Lung (tissue), 13 donors: ENCODE results near the gene ADGRE1. TPM values are rescaled to one million over a fixed set of nuclear protein-coding genes. Genes with fewer than 3 reads are reported as not detected.

Source experiments
- ATAC-seq: fragments of 200-7000 bp; cut with Tn5 transposase; one replicate; pipeline ENCODE4 v1.9.1; 2020; ENCODE audit warnings: moderate number of reproducible peaks; ENCODE audit not compliant: insufficient read depth, low FRiP score
- DNase-seq, 3 donors: peaks; one replicate each; pipeline ENCODE4 v3.0.0-alpha.2; 2013 to 2017
- H3K27ac ChIP-seq, 2 donors: one replicate each; pipeline ENCODE4 v1.5.1; 2013; ENCODE audit warnings: mild to moderate bottlenecking in 2 of 2, moderate library complexity in 2 of 2, control low read depth in 1 of 2, inconsistent platforms in 1 of 2, low read depth in 1 of 2, low read length in 1 of 2
- H3K27me3 ChIP-seq, 3 donors: one replicate each; pipeline ENCODE4 v1.5.1; 2013; ENCODE audit warnings: low read length in 2 of 3; ENCODE audit not compliant: control insufficient read depth in 3 of 3, insufficient read depth in 3 of 3
- H3K36me3 ChIP-seq, 4 donors: one replicate each; pipeline ENCODE4 v1.5.1; 2013; ENCODE audit warnings: low read length in 4 of 4, mild to moderate bottlenecking in 1 of 4, moderate library complexity in 1 of 4; ENCODE audit not compliant: control insufficient read depth in 4 of 4, insufficient read depth in 4 of 4
- H3K4me1 ChIP-seq, 5 donors: one replicate each; pipeline ENCODE4 v1.5.1; 2013; ENCODE audit warnings: low read length in 5 of 5, mild to moderate bottlenecking in 2 of 5, moderate library complexity in 1 of 5; ENCODE audit not compliant: control insufficient read depth in 5 of 5, insufficient read depth in 5 of 5
- H3K4me3 ChIP-seq: one replicate; pipeline ENCODE4 v1.5.1; 2013; ENCODE audit warnings: mild to moderate bottlenecking, control low read depth, moderate library complexity
- H3K9ac ChIP-seq, 2 donors: one replicate each; pipeline ENCODE4 v1.5.1; 2013; ENCODE audit warnings: low read length in 2 of 2, control low read depth in 1 of 2; ENCODE audit not compliant: insufficient read depth in 1 of 2
- H3K9me3 ChIP-seq, 4 donors: one replicate each; pipeline ENCODE4 v1.5.1; 2013; ENCODE audit warnings: low read length in 3 of 4, mild to moderate bottlenecking in 1 of 4, moderate library complexity in 1 of 4; ENCODE audit not compliant: control insufficient read depth in 4 of 4, insufficient read depth in 3 of 4
- CTCF ChIP-seq: IDR thresholded peaks from 2 replicates; pipeline ENCODE4 v1.5.1; 2012; ENCODE audit warnings: mild to moderate bottlenecking; ENCODE audit errors: control extremely low read depth, extremely low read depth
- WGBS, 2 donors: extraction: QIAGEN DNeasy Blood & Tissue Kit; methylation state at CpG; one replicate each; pipeline ENCODE4 v1.1.7; 2013; 5-methylcytosine and 5-hydroxymethylcytosine counted together
- polyA plus RNA-seq, 2 donors: library from polyadenylated mRNA; stranded (reverse); fragments of 200-250 nt; gene quantifications; one replicate each; pipeline ENCODE4 v1.2.1, GENCODE V29; 2013
- small RNA-seq: library from RNA; depleted of rRNA; stranded (forward); fragments of <200 nt; gene quantifications from one replicate; pipeline ENCODE3, GENCODE V24; 2014; ENCODE audit warnings: low replicate concordance
- total RNA-seq, 2 donors: library from RNA; depleted of rRNA in 1 of 2; stranded (reverse); fragments of >200 nt in 1 of 2; gene quantifications; one replicate each; pipeline ENCODE4 v1.2.1, GENCODE V29; 2014 to 2021
- donor health status: control.
- donor health status: control.
- donor health status: Bipolar disorder and iron deficiency.
- donor health status: healthy.
- donor health status: DM: yes; HTN: yes; CAD: no.

Gene ADGRE1
- total and polyA plus RNA-seq, 4 donors, result 0.45 to 40.0 (median 7.4) TPM

DNA sequence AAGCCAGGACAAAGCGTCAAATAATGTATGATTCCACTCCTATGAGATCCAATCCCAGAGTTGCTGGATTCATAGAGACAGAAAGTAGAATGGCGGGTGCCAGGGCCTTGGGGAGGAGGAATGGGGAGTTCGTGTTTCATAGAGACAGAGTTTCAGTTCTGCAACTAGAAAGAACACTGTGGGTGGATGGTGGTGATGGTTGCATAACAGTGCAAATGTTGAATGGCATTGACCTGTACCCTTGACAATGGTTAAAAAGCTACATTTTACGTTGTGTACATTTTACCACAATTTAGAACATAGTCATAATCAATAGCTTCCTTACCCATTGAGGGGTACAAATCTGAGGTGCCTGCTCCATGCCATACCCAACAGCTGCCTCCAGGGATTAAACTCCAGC lies 100.5 kb downstream of the ADGRE1 start:
- DNase-seq, result no peak

GRCh38 chr19:6988257-6988656 lies 100.9 kb downstream of the ADGRE1 start:
- TF ChIP-seq CTCF, result no peak
- no peaks in the 10 kb centered on the region for H3K4me1 ChIP-seq
- 39 to 46% methylated on average over 3 of the region's 3 CpGs for WGBS, 2 donors
- ATAC-seq, result no peak
- no peak overlapping the region for H3K9ac ChIP-seq
- H3K27ac ChIP-seq, result no peak overlapping the region
- no peaks in the 10 kb centered on the region for H3K27me3 ChIP-seq
- H3K9me3 ChIP-seq, result peaks cover 0 to 11% (median 6%) of the 10 kb centered on the region in 4 donors
- no peak for DNase-seq
- H3K36me3 ChIP-seq, result no peaks in the 10 kb centered on the region
- H3K4me3 ChIP-seq, result no peak overlapping the region

More for the DNA sequence above, 100.5 kb downstream of the ADGRE1 start:
- no peak overlapping the region for H3K9ac ChIP-seq
- no peak overlapping the region for H3K4me3 ChIP-seq
- WGBS, 2 donors, result 37 to 55% methylated on average over 4 of the region's 4 CpGs
- no peak overlapping the region for H3K27ac ChIP-seq
- H3K4me1 ChIP-seq, result no peaks in the 10 kb centered on the region
- H3K36me3 ChIP-seq, result no peaks in the 10 kb centered on the region
- ATAC-seq, result no peak
- no peak for TF ChIP-seq CTCF
- H3K27me3 ChIP-seq, result no peaks in the 10 kb centered on the region
- H3K9me3 ChIP-seq, result peaks cover 0 to 14% (median 6%) of the 10 kb centered on the region in 4 donors

Small RNA genes lying within 50 kb of the gene (small RNA-seq; reads per million reads assigned to genes)
- not detected for gene RF00017

Other genes with a start within 250 kb of the ADGRE1 start
- gene TNFSF14, start 217.4 kb upstream of the ADGRE1 start, total RNA-seq, result 1 to 10 TPM; 3.0 to 5.2 TPM
- 1 to 10 TPM; 4.3 to 5.8 TPM for gene TNFSF14, start 217.4 kb upstream of the ADGRE1 start, polyA plus RNA-seq
- 1,000 to 10,000 TPM; 1,072 to 1,612 TPM for gene C3, start 166.9 kb upstream of the ADGRE1 start, total RNA-seq
- 1,000 to 10,000 TPM in 1 of 2 donors, 100 to 1,000 TPM in 1; 613 to 1,433 TPM for gene C3, start 166.9 kb upstream of the ADGRE1 start, polyA plus RNA-seq
- 10 to 100 TPM; 33.5 to 89.4 TPM for gene GPR108, start 150.0 kb upstream of the ADGRE1 start, total RNA-seq
- 10 to 100 TPM; 97.6 to 98.0 TPM for gene GPR108, start 150.0 kb upstream of the ADGRE1 start, polyA plus RNA-seq
- gene TRIP10, start 147.9 kb upstream of the ADGRE1 start, total RNA-seq, result 10 to 100 TPM; 60.8 to 82.2 TPM
- gene TRIP10, start 147.9 kb upstream of the ADGRE1 start, polyA plus RNA-seq, result 10 to 100 TPM; 77.4 to 97.3 TPM
- gene SH2D3A, start 120.1 kb upstream of the ADGRE1 start, total RNA-seq, result 10 to 100 TPM; 16.6 to 30.6 TPM
- 10 to 100 TPM; 21.2 to 24.2 TPM for gene SH2D3A, start 120.1 kb upstream of the ADGRE1 start, polyA plus RNA-seq
- gene VAV1, start 114.9 kb upstream of the ADGRE1 start, total RNA-seq, result 10 to 100 TPM; 15.4 to 28.4 TPM
- gene VAV1, start 114.9 kb upstream of the ADGRE1 start, polyA plus RNA-seq, result 10 to 100 TPM in 1 of 2 donors, 1 to 10 TPM in 1; 8.7 to 60.8 TPM
- gene MBD3L2B, start 133.9 kb downstream of the ADGRE1 start, total RNA-seq, result not detected
- gene MBD3L2B, start 133.9 kb downstream of the ADGRE1 start, polyA plus RNA-seq, result not detected
- not detected for gene MBD3L5, start 143.0 kb downstream of the ADGRE1 start, total RNA-seq
- not detected for gene MBD3L5, start 143.0 kb downstream of the ADGRE1 start, polyA plus RNA-seq
- not detected for gene MBD3L4, start 152.6 kb downstream of the ADGRE1 start, total RNA-seq
- gene MBD3L4, start 152.6 kb downstream of the ADGRE1 start, polyA plus RNA-seq, result not detected
- gene MBD3L2, start 161.7 kb downstream of the ADGRE1 start, total RNA-seq, result not detected
- gene MBD3L2, start 161.7 kb downstream of the ADGRE1 start, polyA plus RNA-seq, result not detected
- not detected for gene MBD3L3, start 171.1 kb downstream of the ADGRE1 start, total RNA-seq
- gene MBD3L3, start 171.1 kb downstream of the ADGRE1 start, polyA plus RNA-seq, result not detected
- 10 to 100 TPM; 10.0 to 10.6 TPM for gene ZNF557, start 182.1 kb downstream of the ADGRE1 start, total RNA-seq
- gene ZNF557, start 182.1 kb downstream of the ADGRE1 start, polyA plus RNA-seq, result 1 to 10 TPM; 2.1 to 4.3 TPM